ENCODE data around the gene HRAS.

Gene HRAS

GRCh38 chr11:553988-554340 is 18.6 kb upstream of the HRAS start:
- H3K4me3 Mint-ChIP-seq = no peak overlapping the region
- H3K36me3 Mint-ChIP-seq (ENCODE audit: insufficient read depth) = peaks cover 6% of the 10 kb centered on the region

GRCh38 chr11:553083-553987 is 18.0 kb upstream of the HRAS start:
- peak overlapping the region; percentile 21 to 45 for H3K4me3 Mint-ChIP-seq
- H3K4me1 Mint-ChIP-seq (ENCODE audit: low read depth in 2 of 2) = peaks cover 0 to 5% of the 10 kb centered on the region in 2 donors
- DNase-seq (no peak), ATAC-seq (replicated peaks) (no peak)
- peaks cover 6% of the 10 kb centered on the region for H3K36me3 Mint-ChIP-seq (ENCODE audit: insufficient read depth)
- H3K27ac Mint-ChIP-seq = no peak overlapping the region
- no peaks in the 10 kb centered on the region for H3K27me3 Mint-ChIP-seq
- H3K9me3 Mint-ChIP-seq = no peaks in the 10 kb centered on the region

More at GRCh38 chr11:553988-554340, 18.6 kb upstream of the HRAS start:
- Mint-ChIP-seq H3K27me3 (no peaks in the 10 kb centered on the region), H3K27ac (no peak overlapping the region), H3K9me3 (no peaks in the 10 kb centered on the region), H3K4me1 (ENCODE audit: low read depth in 2 of 2) (peaks cover 0 to 5% of the 10 kb centered on the region in 2 donors)
- ATAC-seq (replicated peaks) = no peak
- DNase-seq = no peak

- DNase-seq (no peak), ATAC-seq (replicated peaks) (no peak)
- Mint-ChIP-seq H3K4me1 (ENCODE audit: low read depth in 2 of 2) (no peaks in the 10 kb centered on the region), H3K36me3 (ENCODE audit: insufficient read depth) (peaks cover 6% of the 10 kb centered on the region), H3K27ac (no peak overlapping the region), H3K4me3 (no peak overlapping the region), H3K27me3 (no peaks in the 10 kb centered on the region), H3K9me3 (no peaks in the 10 kb centered on the region)
Measured at GRCh38 chr11:551596-551995, 16.2 kb upstream of the HRAS start.

- no peaks in the 10 kb centered on the region for H3K9me3 Mint-ChIP-seq
- no peak overlapping the region for H3K27ac Mint-ChIP-seq
- DNase-seq = no peak
Measured at GRCh38 chr11:551131-551530, 15.8 kb upstream of the HRAS start.

GRCh38 chr11:550746-551085 is 15.3 kb upstream of the HRAS start:
- Mint-ChIP-seq H3K27ac (no peak overlapping the region), H3K27me3 (no peaks in the 10 kb centered on the region), H3K4me1 (ENCODE audit: low read depth in 2 of 2) (no peaks in the 10 kb centered on the region), H3K4me3 (no peak overlapping the region), H3K9me3 (no peaks in the 10 kb centered on the region), H3K36me3 (ENCODE audit: insufficient read depth) (no peaks in the 10 kb centered on the region)
- DNase-seq = no peak
- ATAC-seq (replicated peaks) = no peak

More at GRCh38 chr11:551131-551530, 15.8 kb upstream of the HRAS start:
- H3K4me1 Mint-ChIP-seq (ENCODE audit: low read depth in 2 of 2) = no peaks in the 10 kb centered on the region
- H3K27me3 Mint-ChIP-seq = no peaks in the 10 kb centered on the region
- H3K36me3 Mint-ChIP-seq (ENCODE audit: insufficient read depth) = peaks cover 1% of the 10 kb centered on the region
- no peak for ATAC-seq (replicated peaks)
- H3K4me3 Mint-ChIP-seq = no peak overlapping the region

- no peak for ATAC-seq (replicated peaks)
- H3K4me3 Mint-ChIP-seq = no peak overlapping the region
- H3K9me3 Mint-ChIP-seq = no peaks in the 10 kb centered on the region
- H3K27ac Mint-ChIP-seq = no peak overlapping the region
- H3K27me3 Mint-ChIP-seq = no peaks in the 10 kb centered on the region
- DNase-seq = no peak
- H3K36me3 Mint-ChIP-seq (ENCODE audit: insufficient read depth) = no peaks in the 10 kb centered on the region
- no peaks in the 10 kb centered on the region for H3K4me1 Mint-ChIP-seq (ENCODE audit: low read depth in 2 of 2)
Measured at GRCh38 chr11:550021-550745, 14.8 kb upstream of the HRAS start.

GRCh38 chr11:548700-549603 is 13.6 kb upstream of the HRAS start:
- H3K9me3 Mint-ChIP-seq = no peaks in the 10 kb centered on the region
- no peaks in the 10 kb centered on the region for H3K36me3 Mint-ChIP-seq (ENCODE audit: insufficient read depth)
- H3K4me1 Mint-ChIP-seq (ENCODE audit: low read depth in 2 of 2) = no peaks in the 10 kb centered on the region
- H3K27ac Mint-ChIP-seq = no peak overlapping the region
- ATAC-seq (replicated peaks) = no peak
- no peaks in the 10 kb centered on the region for H3K27me3 Mint-ChIP-seq
- DNase-seq = no peak
- H3K4me3 Mint-ChIP-seq = no peak overlapping the region

- no peak for DNase-seq
- Mint-ChIP-seq H3K36me3 (ENCODE audit: insufficient read depth) (no peaks in the 10 kb centered on the region), H3K4me1 (ENCODE audit: low read depth in 2 of 2) (no peaks in the 10 kb centered on the region), H3K4me3 (no peak overlapping the region), H3K27me3 (no peaks in the 10 kb centered on the region), H3K27ac (no peak overlapping the region), H3K9me3 (no peaks in the 10 kb centered on the region)
- ATAC-seq (replicated peaks) = no peak
Measured at GRCh38 chr11:545171-545570, 9.8 kb upstream of the HRAS start.

- ATAC-seq (replicated peaks) = no peak
- no peak for DNase-seq
- H3K4me1 Mint-ChIP-seq (ENCODE audit: low read depth in 2 of 2) = no peaks in the 10 kb centered on the region
- H3K36me3 Mint-ChIP-seq (ENCODE audit: insufficient read depth) = no peaks in the 10 kb centered on the region
- H3K4me3 Mint-ChIP-seq = no peak overlapping the region
- no peaks in the 10 kb centered on the region for H3K9me3 Mint-ChIP-seq
- no peaks in the 10 kb centered on the region for H3K27me3 Mint-ChIP-seq
- H3K27ac Mint-ChIP-seq = no peak overlapping the region
Measured at GRCh38 chr11:544817-545166, 9.4 kb upstream of the HRAS start.

- Mint-ChIP-seq H3K9me3 (no peaks in the 10 kb centered on the region), H3K27me3 (no peaks in the 10 kb centered on the region), H3K4me1 (ENCODE audit: low read depth in 2 of 2) (peaks cover 9% of the 10 kb centered on the region in 2 donors), H3K36me3 (ENCODE audit: insufficient read depth) (peaks cover 18% of the 10 kb centered on the region), H3K27ac (no peak overlapping the region), H3K4me3 (no peak overlapping the region)
- DNase-seq (no peak), ATAC-seq (replicated peaks) (no peak)
Measured at GRCh38 chr11:541433-541885, 6.1 kb upstream of the HRAS start.

GRCh38 chr11:540583-541432 is 5.4 kb upstream of the HRAS start:
- H3K27ac Mint-ChIP-seq = no peak overlapping the region

GRCh38 chr11:539971-540481 is 4.7 kb upstream of the HRAS start:
- Mint-ChIP-seq H3K4me1 (ENCODE audit: low read depth in 2 of 2) (peaks cover 13 to 14% of the 10 kb centered on the region in 2 donors), H3K9me3 (no peaks in the 10 kb centered on the region), H3K27me3 (no peaks in the 10 kb centered on the region), H3K4me3 (no peak overlapping the region), H3K36me3 (ENCODE audit: insufficient read depth) (peaks cover 27% of the 10 kb centered on the region), H3K27ac (no peak overlapping the region)
- DNase-seq = no peak
- no peak for ATAC-seq (replicated peaks)

More at GRCh38 chr11:540583-541432, 5.4 kb upstream of the HRAS start:
- Mint-ChIP-seq H3K4me1 (ENCODE audit: low read depth in 2 of 2) (peaks cover 13 to 14% of the 10 kb centered on the region in 2 donors), H3K9me3 (no peaks in the 10 kb centered on the region), H3K27me3 (no peaks in the 10 kb centered on the region), H3K36me3 (ENCODE audit: insufficient read depth) (peaks cover 24% of the 10 kb centered on the region), H3K4me3 (no peak overlapping the region)
- ATAC-seq (replicated peaks) (no peak), DNase-seq (no peak)
